Stromal cell of bone marrow (primary cell): Measurements from ENCODE around the gene GLDC.
"Not testable (repeated sequence)": the region's sequence is repeated elsewhere in the genome, so short reads cannot be mapped to it uniquely, and the experiment has no call there.

Source experiments
- DNase-seq: peaks from one replicate; pipeline ENCODE4 v3.0.0-alpha.2; 2012; ENCODE audit warnings: low read depth

The GLDC gene

GRCh38 chr9:6645355-6646292 is at the start of gene GLDC:
Gene GLDC, minus strand, starts transcription at chr9:6645729. Its CDS starts 230 bp downstream, at chr9:6645499.
- no peak for DNase-seq

DNA sequence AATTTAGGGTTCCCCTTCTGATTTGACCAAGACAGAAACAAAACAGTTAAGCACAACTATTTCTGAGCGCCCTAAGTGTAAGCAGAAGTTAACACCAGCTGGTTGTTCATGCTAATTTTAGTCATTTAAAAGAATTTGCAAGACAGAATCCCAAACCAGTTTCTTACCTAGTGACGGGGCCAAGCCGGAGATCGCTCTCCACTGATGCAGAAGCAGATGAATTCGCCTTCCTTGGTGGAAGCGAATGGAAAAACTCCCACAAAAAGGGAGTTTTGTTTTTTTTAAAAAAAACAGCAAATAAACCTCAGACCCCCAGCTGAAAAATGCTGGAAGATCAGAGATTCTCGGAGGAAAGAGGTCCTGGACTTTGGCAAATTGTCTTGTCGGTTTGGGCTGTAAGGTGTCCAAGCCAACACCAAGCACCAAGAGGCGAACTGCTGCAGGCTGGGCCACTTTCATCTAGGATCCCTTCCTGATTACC is 47.4 kb upstream of the GLDC start:
- DNase-seq: no peak

- no peak for DNase-seq
Observed at GRCh38 chr9:6692433-6692832, 46.9 kb upstream of the GLDC start.

DNA sequence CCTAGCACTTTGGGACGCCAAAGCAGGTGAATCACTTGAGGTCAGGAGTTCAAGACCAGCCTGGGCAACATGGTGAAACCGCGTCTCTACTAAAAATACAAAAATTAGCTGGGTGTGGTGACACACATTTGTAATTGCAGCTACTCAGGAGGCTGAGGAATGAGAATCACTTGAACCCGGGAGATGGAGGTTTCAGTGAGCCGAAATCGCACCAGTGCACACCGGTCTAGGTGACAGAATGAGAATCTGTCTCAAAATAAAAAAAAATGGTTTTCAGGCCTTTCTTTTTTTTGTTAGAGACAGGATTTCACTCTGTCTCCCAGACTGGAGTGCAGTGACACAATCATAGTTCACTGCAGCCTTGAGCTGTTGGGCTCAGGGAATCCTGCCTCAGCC is 45.1 kb upstream of the GLDC start:
- DNase-seq: not testable (repeated sequence)

DNA sequence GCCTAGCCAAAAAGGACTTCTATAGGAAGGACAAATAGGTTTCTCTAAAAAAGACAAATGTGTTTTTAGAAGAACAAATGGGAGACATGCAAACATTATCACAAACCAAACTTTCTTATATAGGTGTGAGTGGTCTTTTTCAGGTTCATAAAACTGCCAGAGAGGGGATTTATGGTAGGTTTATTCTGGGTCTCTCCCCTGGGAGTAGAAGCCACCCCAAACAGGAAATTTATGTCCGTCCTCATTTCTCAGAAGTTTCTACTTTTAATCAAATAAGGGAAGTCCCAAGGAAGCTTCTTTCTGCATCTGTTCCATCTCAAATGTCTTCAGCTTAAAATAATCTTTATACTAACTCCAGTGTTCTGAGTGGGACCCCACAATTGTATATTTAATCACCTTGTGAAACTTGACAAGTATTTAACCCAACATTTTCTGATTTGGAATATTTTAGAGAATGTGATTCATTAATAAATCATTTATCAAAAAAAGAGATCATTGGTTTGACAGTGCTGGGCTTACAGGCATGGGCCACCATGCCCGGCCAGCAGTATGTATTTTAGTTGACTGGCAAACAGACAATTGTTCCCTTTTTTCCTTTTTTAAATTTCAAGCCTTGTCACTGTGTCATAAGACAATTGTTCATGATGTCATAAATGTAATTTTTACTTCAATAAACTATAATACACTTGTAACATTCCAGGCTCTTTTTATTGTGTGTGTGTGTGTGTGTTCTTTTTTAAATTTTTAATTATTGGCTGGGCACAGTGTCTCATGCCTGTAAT is 44.6 kb upstream of the GLDC start:
- DNase-seq: no peak

- no peak for DNase-seq
Observed at GRCh38 chr9:6687180-6687579, 41.7 kb upstream of the GLDC start.

- DNase-seq: peak; percentile 51
Observed at GRCh38 chr9:6686396-6686795, 40.9 kb upstream of the GLDC start.

DNA sequence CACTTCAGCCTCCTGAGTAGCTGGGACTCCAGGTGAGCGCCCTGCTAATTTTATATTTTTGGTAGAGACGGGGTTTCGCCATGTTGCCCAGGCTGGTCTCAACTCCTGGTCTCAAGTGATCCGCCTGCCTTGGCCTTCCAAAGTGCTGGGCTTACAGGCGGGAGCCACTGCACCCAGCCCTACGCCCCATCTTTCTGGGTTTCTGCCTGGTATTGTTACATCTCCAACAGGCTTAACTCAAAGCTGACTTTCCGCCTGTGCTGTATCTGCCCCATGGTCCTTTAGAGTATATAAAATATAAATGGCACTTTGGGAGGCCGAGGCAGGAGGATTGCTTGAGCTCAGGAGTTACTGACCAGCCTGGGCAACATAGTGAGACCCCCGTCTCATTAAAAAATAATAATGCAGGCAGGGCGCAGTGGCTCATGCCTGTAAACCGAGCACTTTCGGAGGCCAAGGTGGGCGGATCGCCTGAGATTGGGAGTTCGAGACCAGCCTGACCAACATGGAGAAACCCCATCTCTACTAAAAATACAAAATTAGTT is 36.5 kb upstream of the GLDC start:
- no peak for DNase-seq

DNA sequence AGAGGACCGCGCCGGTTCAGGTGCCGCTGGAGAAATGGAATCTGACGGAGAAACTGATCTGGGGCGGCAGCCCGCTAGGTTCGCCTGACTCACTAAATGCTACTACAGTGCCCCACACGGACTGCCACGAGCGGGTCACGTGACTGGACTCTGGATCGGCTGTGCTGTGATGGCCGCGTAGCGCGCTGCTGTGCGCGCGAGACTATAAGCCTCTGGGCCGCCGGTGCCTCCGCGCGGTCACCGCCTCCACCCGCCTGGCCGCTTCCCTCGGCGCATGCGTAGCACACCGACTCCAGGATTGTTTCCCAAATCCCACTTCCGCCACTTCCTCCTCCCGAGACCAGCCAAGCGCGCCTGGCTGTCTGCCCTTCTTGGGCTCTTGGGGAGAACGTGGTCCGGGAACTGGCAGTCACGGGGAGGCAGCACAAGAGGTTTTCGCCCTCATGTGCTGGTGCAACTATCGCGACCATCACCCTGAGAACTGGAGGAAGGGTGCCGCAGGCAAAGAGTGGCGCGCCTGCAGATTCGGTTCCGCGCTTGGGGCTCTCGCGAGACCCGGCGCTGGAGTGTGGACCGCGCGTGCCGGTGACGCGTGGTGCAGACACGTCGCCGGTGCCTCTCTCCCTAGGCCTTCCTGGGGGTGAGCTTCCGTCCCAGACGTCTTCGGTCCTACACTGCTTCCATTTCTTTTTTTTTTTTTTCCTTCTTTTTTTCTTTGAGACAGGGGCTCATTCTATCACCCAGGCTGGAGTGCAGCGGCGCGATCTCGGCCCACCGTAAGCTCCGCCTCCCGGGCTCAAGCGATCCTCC is 35.8 kb upstream of the GLDC start:
- DNase-seq: peak; percentile 96

DNA sequence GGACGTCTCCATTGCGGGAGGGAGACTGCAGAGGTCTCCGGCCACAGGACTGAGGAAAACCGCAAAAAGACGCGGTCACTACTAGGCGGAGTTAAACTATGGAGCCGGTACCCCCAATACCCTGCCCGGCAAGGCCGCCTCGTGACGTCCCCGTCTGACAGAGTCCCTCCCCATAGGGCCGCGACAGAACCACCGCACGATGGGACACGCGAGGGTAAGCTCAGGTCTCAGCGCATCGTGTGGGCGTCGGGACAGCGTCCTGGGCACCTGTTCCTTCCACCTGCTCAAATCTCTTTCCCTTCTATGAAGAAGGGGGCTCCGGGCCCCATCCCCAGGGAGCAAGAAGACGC is 35.2 kb upstream of the GLDC start:
- no peak for DNase-seq

- no peak for DNase-seq
Observed at GRCh38 chr9:6677803-6678202, 32.3 kb upstream of the GLDC start.

DNA sequence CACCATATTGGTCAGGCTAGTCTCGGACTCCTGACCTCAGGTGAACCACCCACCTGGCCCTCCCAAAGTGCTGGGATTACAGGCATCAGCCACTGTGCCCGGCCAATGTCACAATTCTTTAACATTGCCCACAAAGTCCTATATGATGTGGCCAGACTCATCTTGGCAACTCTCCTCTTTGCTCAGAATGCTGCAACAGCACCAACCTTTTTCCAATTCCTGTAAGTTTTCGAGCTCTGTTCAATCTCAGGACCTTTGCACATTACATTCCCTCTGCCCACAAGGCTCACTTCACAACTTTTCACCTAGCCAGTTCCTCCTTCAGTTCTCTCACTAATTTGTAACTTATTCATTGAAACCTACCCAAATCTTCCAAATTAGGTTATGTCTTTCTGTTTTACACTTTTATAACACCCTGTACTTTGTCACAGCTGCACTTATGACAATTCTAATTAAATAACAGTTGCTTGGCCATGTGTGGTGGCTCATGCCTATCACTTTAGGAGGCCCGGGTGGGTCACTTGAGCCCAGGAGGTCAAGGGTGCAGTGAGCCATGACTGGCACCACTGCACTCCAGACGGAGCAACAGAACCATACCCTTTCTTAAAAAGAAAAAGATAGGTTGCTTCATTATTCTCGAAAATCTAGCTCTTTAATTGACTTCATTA is 30.9 kb upstream of the GLDC start:
- DNase-seq: no peak

GRCh38 chr9:6675268-6675667 is 29.7 kb upstream of the GLDC start:
- DNase-seq: no peak

- no peak for DNase-seq
Observed at GRCh38 chr9:6673326-6674025, 27.9 kb upstream of the GLDC start.

DNA sequence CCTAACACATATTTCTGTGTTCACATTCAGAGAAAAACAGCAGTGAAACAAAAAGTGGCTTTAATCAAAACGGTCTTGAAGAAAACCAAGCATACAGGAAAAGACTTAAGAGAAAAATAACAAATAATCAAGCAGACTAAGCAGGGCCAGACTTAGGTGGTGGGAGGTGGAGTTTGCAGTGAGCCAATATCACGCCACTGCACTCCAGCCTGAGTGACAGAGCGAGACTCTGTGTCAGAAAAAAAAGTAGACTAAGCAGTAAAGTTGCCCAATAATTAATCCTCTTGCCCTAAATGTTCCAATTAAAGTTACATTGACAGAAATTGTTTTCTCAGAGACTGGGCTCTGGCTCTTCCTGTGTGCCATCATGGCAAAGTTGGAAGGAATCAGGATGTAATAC is 26.6 kb upstream of the GLDC start:
- DNase-seq: no peak

DNA sequence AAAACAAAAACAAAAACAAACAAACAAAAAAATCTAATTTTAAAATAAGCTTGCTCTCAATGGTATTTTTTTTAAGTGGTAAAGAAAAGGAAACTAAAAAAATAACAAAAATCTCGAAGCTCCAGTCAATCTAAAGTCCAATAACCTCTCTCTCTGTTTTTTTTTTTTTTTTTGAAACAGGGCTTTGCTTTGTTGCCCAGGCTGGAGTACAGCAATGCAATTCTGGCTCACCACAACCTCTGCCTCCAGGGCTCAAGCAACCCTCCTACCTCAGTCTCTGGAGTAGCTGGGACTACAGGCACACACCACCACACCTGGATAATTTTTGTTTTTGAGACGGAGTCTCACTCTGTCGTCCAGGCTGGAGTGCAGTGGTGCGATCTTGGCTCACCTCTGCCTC is 25.9 kb upstream of the GLDC start:
- no peak for DNase-seq

DNA sequence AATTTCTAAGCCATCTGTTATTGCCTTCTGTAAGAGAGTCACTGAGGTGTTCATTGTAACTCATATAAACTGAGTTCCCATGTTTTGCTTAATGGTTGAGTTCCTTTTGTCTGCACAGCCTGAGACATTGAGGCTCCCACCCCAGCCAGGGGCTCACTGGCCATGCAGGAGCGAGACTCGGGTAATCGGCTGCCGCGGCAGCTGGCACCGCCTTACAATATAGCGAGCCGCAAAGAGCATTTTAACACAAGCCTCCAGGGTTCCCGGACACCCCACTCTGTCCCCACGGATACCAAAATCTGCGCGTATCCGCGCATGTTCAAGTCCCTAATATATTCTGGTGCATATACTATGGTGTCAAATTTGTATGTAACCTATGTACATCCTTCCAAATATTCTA is 24.4 kb upstream of the GLDC start:
- DNase-seq: no peak

DNA sequence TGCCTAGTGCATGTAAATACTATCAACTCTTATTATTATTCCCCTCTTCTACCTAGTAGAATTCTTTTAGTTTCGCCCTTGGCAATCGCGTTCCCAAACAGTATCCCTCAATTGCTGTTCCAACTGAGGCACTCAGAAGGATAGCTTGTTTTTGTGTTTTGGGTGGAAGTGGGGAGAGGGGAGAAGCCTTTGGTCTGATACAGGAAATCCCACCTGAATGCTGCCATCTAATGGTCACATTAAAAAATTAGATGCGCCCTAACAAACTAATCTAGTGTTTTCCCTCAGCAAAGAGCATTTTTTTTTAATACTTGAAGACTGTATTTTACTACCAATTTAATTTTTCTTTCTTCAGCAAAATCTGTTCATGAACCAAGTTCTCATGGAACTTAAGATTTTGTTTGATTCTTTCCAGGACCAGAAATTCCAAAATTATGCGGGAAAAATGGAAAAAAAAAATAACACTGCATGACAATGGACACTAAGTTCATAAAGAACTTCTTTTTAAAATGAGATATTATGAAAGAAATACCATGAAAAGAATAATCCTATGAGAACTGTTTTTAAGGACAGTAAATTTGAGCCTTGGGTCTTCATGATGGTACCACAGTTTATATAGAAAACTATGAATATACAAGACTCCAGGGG is 22.2 kb upstream of the GLDC start:
- DNase-seq: peak; percentile 12

- DNase-seq: no peak
Observed at GRCh38 chr9:6667080-6667479, 21.6 kb upstream of the GLDC start.

DNA sequence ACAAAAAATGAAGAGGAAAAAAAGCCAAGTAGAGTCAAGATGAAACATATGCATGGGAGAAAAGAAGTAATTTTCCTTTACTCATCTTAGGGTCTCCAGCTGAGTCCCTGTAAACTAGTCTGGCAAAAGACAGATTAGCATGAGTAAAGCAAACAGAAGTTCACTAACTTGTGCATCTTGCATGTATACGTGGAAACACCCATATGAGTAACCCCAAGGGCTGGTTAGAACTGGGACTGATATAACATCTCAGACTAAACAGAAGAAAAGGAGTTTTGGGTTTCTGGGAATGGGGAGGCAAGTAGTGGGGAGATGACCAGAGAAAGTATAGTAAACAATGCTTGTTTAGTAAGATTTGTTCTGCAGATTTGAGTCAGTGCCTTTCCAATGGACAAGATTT is 20.1 kb upstream of the GLDC start:
- no peak for DNase-seq
